Measurements from ENCODE around the gene DNM3. TPM values are rescaled to one million over a fixed set of nuclear protein-coding genes. Genes with fewer than 3 reads are reported as not detected.

The DNM3 gene
- total RNA-seq, 1 experiment from 2014 or later, result 1.7 TPM

DNA sequence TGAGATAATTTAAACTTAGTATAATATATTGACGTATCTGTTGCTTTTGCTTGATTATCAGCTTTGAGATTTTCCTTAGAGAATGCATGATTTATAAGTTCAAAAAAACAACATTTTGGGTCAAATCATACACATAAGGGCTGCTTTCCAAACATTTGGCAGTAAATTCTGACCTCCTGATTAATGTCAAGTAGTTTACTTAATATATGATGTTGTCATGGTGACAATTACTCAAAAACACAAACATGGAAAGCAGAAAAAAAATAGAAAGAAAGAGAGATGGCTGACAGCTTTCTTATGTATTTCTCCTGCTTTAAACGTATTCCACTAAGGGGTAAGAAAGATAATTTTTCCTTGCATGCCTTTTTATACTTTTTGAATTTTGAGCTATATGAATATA, 320.9 kb downstream of the DNM3 start:
- in situ Hi-C loops (cut with HindIII; ENCODE audit: low pct_unique_long_range_greater_than_20kb, low sequenced_read_pairs), result no loop called here
- no peak for DNase-seq (ENCODE audit: low read depth)

DNA sequence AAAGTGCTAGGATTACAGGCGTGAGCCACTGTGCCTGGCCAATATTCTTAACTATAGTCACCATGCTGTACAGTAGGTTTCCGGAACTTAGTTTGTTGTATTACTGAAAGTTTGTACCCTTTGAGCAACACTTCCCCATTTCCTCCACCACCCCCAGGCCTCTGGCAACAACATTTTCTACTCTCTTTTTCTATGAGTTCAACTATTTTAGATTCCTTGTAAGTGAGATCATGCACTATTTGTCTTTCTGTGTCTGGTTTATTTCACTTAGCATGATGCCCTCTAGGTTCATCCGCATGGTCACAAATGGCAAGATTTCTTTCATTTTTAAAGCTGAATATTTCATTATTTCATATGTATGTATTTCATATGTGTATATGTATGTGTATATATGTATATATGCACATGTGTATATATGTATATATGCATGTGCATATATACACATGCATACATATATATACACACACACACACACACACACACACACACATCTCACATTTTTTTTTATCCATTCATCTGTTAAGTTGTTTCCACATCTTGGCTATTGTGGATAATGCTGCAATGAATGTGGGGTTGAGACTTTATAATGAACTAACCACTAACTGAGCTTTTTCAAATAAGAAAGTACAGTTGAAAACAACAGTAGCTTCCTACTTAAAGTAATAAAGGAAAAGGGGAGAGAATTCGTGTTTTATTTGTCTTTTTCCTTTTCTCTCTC, 322.4 kb downstream of the DNM3 start:
- no peak for DNase-seq (ENCODE audit: low read depth)
- in situ Hi-C loops (cut with HindIII; ENCODE audit: low pct_unique_long_range_greater_than_20kb, low sequenced_read_pairs), result no loop called here

DNA sequence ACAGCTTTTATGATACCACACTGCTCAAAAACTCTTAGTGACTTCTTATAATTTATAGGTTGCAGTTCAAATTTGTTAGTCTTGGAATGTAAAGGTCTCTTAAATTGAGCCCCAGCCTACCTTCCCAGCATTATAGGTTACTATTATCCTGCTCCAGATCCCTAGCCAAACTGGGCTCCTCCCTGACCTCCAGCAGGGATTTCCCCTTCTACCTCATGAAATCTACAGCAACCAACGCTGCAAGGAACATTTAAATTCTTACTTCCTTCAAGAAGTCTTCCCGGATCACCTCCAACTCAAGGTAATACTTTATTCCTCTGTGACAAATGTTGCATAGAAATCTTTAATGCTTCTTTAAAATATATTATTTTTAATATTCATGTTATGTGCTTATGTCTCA, 324.1 kb downstream of the DNM3 start:
- in situ Hi-C loops (cut with HindIII; ENCODE audit: low pct_unique_long_range_greater_than_20kb, low sequenced_read_pairs), result no loop called here
- no peak for DNase-seq (ENCODE audit: low read depth)

DNA sequence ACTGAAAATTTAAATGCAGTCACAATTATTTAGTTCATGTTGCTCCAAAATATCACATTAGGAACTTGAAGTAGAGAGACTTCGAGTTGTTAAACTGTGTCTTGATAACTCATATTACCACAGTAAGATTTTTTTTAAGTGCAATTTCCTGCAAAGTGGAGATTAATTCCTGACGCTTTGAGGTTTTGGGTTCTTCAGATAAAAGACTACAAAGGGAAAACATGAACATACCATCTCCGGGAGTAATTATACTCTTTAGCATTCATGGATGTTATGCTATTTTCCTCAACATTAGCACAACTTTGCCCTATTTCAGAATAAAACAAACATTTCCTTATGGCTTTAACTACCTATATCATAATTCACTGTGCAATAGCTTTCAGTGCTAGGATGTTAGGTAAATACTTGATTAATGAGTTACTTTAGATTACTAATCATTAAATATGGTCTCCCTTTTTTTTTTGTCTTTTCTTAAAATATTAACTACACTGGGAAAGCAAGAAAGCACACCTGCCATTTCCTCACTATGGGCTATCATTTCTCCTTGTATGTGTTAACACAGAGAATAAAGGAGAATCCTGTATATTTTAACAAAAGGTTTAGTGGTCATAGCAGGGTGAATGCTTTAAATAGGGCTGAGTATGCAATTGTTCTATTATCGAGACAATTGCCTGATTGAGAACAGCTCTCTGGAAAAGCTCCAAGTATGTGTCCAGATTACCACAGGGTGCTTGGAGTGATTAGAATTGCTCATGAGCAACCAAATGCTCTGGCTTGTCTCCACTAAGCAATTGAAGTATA, 326.7 kb downstream of the DNM3 start:
- in situ Hi-C loops (cut with HindIII; ENCODE audit: low pct_unique_long_range_greater_than_20kb, low sequenced_read_pairs), result no loop called here
- DNase-seq (ENCODE audit: low read depth), result peak; percentile 82

DNA sequence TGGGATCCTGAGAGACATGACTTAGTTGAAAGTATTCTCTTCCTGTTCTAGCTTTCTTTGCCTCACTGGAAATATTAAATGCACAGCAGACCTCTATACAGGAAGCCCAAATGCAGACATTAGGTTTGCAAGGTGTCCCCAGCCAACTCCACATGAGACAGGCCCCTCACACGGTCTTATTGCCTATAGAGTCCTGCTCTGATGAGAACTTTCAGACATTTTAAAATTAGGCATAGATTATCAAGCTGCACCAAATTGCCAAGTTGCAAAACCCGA, 327.2 kb downstream of the DNM3 start:
- no peak for DNase-seq (ENCODE audit: low read depth)
- in situ Hi-C loops (cut with HindIII; ENCODE audit: low pct_unique_long_range_greater_than_20kb, low sequenced_read_pairs), result no loop called here

DNA sequence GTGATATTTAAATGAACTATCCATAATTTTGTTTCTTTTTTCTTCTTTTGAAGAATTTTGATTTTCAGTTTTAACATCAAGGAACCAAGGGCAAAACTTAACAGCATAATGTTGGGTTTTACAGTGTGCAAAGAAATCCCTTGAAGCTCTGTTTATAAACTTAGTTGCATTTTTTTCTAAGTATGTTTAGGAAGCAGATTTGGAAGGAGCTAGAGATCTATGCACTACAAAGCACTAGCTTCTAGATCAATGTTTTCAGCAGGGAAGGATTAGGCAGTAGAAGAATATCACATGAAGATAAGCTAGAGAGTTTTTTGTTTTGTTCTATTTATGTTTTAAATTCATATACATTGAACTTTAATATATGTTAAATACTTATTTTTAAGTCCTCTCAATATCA, 328.5 kb downstream of the DNM3 start:
- in situ Hi-C loops (cut with HindIII; ENCODE audit: low pct_unique_long_range_greater_than_20kb, low sequenced_read_pairs), result no loop called here
- DNase-seq (ENCODE audit: low read depth), result no peak

DNA sequence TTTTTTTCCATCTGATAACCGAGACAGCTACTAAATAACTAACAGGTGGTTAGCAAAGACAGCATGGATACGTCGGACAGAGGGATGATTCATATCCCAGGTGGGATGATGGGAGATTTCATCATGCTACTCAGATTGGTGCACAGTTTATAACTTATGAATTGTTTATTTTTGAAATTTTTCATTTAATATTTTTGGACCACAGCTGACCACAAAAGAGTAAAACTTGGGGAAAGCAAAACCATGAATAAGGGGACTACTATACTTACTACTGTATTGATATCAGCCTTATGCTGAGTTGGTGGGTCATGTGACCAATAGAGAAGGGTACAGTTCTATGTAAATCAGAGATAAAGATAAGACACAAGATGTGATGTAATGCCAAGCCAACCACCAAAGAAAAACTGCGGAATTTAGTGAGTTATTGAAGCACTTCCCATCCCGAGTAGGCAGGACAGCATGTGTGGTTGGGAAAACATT, 331.1 kb downstream of the DNM3 start:
- in situ Hi-C loops (cut with HindIII; ENCODE audit: low pct_unique_long_range_greater_than_20kb, low sequenced_read_pairs), result no loop called here

DNA sequence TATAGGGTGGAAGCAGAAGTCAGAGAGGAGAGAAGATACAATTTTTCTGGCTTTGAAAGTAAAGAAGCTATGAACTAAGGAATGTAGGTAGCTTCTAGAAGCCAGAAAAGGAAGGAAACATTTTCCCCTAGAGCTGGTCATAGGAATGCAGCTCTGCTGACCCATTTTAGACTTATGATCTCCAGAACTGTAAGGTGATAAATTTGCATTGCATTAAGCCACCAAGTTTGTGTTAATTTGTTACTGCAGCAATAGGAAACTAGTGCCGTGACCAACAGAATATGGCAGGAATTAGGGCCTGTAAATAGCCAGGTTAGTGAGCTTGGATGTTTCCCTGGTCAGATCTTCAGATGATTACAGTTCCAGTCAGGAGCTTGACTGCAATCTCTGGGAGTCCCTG, 334.9 kb downstream of the DNM3 start:
- no peak for DNase-seq (ENCODE audit: low read depth)
- in situ Hi-C loops (cut with HindIII; ENCODE audit: low pct_unique_long_range_greater_than_20kb, low sequenced_read_pairs), result no loop called here

More for the DNA sequence above, 331.1 kb downstream of the DNM3 start:
- peak; percentile 5 for DNase-seq (ENCODE audit: low read depth)

DNA sequence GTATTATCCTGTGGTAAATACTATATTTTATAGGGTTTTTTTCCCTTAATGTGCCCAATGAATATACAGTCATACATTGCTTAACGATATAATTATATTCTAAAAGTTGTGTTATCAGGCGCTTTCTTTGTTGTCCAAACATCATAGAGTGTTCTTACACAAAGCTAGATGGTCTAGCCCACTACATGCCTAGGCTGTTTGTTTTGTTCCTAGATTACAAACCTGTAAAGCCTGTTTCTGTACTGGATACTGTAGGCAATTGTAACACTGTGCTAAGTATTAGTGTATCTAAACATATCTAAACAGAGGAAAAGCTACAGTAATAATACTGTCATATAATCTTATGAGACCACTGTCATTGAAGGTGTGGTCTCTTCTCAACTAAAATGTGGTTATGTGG, 336.6 kb downstream of the DNM3 start:
- in situ Hi-C loops (cut with HindIII; ENCODE audit: low pct_unique_long_range_greater_than_20kb, low sequenced_read_pairs), result no loop called here
- no peak for DNase-seq (ENCODE audit: low read depth)

DNA sequence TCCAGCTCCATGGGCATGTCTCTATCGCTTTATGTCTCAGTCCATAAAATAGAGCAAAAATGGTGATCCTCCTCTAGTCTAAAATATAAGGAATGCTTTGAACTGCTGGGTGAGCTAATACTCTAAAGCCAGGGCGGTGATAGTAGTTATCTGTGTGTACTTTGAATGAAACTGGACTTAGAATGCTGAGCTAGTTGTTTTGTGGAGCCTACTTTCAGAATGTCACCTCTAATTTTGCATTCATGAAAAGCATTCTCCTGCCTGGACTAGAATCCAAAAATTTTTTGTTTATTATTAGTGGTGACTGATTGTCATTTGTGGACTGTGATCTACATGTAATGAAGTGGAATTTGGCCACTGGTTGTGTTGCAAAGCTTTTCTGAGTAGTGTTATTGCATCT, 337.6 kb downstream of the DNM3 start:
- in situ Hi-C loops (cut with HindIII; ENCODE audit: low pct_unique_long_range_greater_than_20kb, low sequenced_read_pairs), result no loop called here
- DNase-seq (ENCODE audit: low read depth), result no peak

DNA sequence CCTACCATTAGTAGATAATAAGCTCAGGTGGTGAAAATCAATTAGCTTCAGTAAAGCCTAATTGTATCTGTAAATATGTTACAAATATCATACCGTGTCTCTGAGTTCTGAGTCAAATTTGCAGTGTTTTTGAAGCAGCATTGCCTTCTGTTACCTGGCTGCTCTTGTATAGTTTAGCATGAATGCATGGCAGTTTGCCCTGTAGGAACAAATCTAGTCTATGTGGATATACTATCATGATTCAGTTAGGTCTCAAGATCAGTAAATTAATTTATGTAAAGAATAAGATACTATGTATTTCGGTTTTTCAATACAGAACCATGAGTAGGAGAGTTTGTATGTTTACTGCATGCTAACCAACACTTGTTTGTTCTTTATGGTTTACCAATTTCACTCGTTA, 338.6 kb downstream of the DNM3 start:
- in situ Hi-C loops (cut with HindIII; ENCODE audit: low pct_unique_long_range_greater_than_20kb, low sequenced_read_pairs), result no loop called here
- no peak for DNase-seq (ENCODE audit: low read depth)

DNA sequence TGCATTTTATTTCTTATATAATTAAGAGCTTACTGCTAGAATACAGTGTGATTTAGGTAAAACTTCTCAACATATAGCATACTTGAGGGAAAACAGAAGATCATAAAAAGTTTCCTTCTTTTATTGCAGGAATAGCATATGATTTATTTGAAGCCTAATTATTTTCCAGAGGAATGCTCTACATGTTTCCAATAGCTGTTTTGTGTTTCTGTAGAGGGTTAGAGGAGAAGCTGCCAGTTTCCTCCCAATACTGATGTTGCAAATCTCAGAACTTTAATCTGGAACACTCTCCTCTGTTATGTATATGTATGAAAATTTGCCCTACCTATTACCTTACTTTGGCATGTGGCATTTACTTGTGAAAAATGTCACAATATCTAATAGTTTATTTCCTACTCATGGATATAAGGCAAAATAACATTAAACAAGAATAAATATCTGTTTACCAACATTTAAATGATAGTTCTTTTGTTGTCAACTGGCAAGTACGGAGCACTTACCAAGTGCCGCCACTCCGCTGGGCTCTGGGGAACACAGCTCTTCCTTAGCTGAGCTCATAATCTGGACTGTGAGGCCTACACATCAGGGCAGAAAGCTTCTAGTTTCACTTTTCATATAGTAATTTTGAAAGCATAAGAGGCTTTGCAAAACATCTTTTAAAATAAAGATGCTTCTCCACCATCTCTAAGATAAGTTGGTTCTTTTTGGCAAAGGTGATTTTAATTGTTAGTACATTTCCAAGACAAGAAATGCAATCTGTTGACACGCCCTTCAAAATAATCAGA, 339.4 kb downstream of the DNM3 start:
- in situ Hi-C loops (cut with HindIII; ENCODE audit: low pct_unique_long_range_greater_than_20kb, low sequenced_read_pairs), result no loop called here
- DNase-seq (ENCODE audit: low read depth), result no peak

DNA sequence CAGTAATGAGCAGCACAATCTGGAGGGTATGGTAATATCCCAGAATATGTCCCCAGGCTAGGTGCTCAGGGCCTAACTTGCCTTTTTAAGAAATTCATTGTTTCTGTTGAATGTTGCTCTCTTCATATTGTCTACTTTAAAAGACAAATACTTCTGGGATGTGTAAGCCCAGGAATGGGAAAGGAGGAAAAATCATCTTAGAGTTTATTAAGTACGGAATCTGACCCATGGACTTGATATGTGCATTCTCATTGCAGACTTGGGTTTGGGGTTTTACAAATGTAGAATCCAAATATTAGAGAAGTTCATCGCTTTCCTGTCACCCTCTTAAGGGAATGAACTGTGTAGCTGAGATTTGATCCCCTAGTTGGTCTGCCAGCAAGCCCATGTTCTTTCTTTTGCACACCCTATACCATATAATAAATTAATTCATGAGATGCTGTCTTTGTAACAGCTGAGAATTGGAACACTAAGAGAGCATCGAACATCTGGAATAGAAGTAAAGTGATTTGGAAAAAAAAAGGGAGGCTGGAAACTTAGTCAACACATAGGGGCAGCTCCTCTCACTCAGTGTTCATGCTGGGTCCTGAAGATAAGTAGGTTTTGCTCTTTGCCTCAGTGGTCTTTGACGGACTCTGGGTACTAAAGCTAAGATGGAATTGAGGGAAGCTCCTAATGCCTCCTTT, 343.4 kb downstream of the DNM3 start:
- no peak for DNase-seq (ENCODE audit: low read depth)
- in situ Hi-C loops (cut with HindIII; ENCODE audit: low pct_unique_long_range_greater_than_20kb, low sequenced_read_pairs), result no loop called here

DNA sequence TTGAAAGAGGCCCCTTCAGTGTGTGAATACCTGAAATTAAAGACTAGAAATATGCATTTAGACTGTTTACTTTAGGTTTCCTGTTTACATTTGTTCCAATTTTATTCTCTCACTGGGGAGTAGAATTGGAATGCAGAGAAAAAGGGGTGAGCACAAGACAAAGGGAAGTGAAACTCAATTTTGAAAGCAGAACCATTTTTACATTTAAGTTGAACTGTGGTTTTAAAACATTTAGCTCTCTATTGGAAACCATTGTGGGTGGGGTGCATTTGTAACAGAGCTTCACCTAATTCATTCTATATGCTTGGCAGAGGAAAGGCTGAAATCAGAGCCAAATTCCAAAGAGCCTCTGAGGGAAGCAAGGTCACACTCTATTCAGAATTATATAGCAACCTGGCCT, 343.9 kb downstream of the DNM3 start:
- in situ Hi-C loops (cut with HindIII; ENCODE audit: low pct_unique_long_range_greater_than_20kb, low sequenced_read_pairs), result no loop called here
- DNase-seq (ENCODE audit: low read depth), result no peak

DNA sequence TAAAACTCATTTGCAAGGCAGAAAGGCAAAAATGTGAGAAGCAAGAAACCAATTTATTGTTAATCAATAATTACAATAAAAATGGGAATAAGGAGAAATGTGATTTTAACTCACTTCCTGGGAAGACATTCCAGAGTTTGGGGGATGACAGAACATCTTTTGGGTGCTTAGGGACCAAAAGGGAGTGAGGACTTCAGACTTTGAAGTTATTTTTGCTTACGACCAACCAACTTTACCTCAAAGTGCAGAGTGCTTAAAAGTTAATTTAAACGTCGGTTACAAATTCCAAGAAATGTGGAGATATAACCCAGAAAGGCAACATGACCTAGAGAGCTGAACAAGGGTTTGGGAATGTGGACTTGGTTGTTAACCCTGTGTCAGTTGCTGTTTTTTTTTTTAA, 344.7 kb downstream of the DNM3 start:
- in situ Hi-C loops (cut with HindIII; ENCODE audit: low pct_unique_long_range_greater_than_20kb, low sequenced_read_pairs), result no loop called here
- no peak for DNase-seq (ENCODE audit: low read depth)

DNA sequence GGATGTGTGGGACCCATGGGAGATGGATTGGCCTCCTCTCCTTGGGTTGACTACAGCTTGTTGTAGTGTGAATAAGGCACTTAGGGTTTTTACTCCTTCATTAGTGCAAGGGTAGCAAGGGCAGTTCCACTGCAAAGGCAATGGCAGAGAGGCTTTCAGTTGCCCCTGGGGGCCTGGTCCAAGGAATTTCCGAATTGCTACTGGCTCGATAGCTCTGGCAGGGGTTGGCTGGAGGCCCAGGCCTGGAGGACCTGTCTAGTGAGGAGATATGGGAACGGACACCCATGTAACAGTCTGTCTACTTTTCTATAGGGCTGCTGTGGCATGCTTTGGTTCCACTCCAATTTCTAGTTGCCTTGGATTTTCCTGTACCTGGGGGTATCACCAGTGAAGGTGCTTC, 360.3 kb downstream of the DNM3 start:
- in situ Hi-C loops (cut with HindIII; ENCODE audit: low pct_unique_long_range_greater_than_20kb, low sequenced_read_pairs), result no loop called here
- DNase-seq (ENCODE audit: low read depth), result no peak

DNA sequence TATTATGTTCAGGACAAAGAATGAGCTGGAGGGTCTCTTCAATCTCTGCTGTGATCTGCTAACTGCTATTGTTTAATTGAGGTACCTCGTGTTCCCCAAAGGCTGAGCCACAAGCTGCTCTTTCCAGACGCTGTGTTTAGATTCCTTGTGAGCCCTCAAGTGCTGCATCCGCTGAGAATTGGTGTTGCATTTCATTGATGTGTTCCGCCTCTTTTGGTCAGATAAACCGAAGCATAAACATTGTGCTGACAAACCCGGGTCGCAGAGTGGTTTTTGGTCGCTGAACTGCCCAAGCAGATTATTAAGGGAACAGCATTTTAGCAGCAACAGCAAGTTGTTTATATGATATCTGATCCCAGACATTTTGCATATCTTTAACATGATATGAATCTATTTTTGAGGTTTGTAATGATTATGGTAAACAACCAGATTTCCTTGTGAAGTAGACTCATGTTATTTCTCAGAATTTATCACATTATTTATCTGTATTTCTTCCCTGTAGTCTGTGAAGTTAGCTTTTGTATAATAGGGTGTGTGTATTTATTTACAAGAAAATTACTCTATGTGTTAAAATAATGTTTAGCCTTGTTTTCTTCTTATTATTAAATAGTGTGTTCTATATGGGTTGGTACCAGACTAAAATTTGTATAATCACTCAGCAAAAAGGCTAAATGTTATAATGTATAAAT, 362.0 kb downstream of the DNM3 start:
- DNase-seq (ENCODE audit: low read depth), result no peak
- in situ Hi-C loops (cut with HindIII; ENCODE audit: low pct_unique_long_range_greater_than_20kb, low sequenced_read_pairs), result no loop called here

DNA sequence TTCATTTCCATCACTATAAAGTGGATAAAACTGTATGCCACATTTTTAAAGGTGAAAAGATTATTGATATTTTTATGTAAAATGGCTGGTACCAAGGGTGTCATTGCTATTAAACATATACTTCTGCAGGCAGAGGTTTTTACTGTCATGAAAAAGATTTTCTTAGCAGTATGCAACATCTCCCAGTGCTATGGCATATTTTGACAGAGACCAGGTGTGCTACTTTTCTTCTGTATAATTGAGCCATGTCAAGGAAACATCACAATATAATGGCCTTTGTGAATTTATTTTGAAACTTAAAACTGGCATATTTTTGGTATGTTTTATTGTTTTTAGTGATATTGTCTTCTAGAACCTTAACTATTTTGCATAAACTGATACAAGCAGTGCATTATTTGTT, 362.6 kb downstream of the DNM3 start:
- no peak for DNase-seq (ENCODE audit: low read depth)
- in situ Hi-C loops (cut with HindIII; ENCODE audit: low pct_unique_long_range_greater_than_20kb, low sequenced_read_pairs), result no loop called here
